OCI-LY7 (cell line): ENCODE measurements around the gene TMEM161A. TPM values are rescaled to one million over a fixed set of nuclear protein-coding genes. Genes with fewer than 3 reads are reported as not detected.
A peak's percentile ranks its signal among the peaks of the same experiment; 100 is the strongest.

Experiments used
- BruUV-seq: library from RNA; stranded (reverse); fragments of 400-500 nt; replicated peaks from 2 replicates; lab custom pipeline; 2021; lab: Mats Ljungman, UMichigan
- CTCF ChIA-PET: fragments of 300-600 bp; sonication (Branson Sonifier 250); formaldehyde crosslinking; loops from one replicate; lab custom pipeline; 2022; ENCODE audit warnings: antibody characterized with exemption; ENCODE audit not compliant: unreplicated experiment; lab: Charles Lee
- POLR2A ChIA-PET: fragments of 300-600 bp; sonication (Branson Sonifier 250); formaldehyde crosslinking; loops from one replicate; lab custom pipeline; 2022; ENCODE audit warnings: antibody characterized with exemption; lab: Charles Lee
- DNase-seq: peaks from one replicate; pipeline ENCODE4 v3.0.0-alpha.2; 2015; ENCODE audit warnings: low spot score
- H2AFZ ChIP-seq: fragments of 200-600 bp; sonication (generic), shearing (Covaris generic); 2 replicates; pipeline ENCODE4 v1.6.1; 2014; ENCODE audit warnings: mild to moderate bottlenecking, antibody characterized with exemption, low read length, moderate library complexity
- H3K27ac ChIP-seq: fragments of 200-600 bp; sonication (generic); 2 replicates; pipeline ENCODE4 v1.5.1; 2014; ENCODE audit warnings: mixed run types, low read depth, mild to moderate bottlenecking, moderate library complexity, low read length, inconsistent platforms; ENCODE audit not compliant: poor library complexity, severe bottlenecking
- H3K36me3 ChIP-seq: fragments of 200-600 bp; sonication (generic); 2 replicates; pipeline ENCODE4 v1.6.1; 2014; ENCODE audit warnings: mild to moderate bottlenecking, antibody characterized with exemption, low read length, moderate library complexity, mixed read lengths; ENCODE audit not compliant: insufficient read depth
- H3K4me1 ChIP-seq: fragments of 200-600 bp; sonication (generic); 2 replicates; pipeline ENCODE4 v1.5.1; 2014; ENCODE audit warnings: mild to moderate bottlenecking, low read length; ENCODE audit not compliant: insufficient read depth, poor library complexity, severe bottlenecking
- H3K4me2 ChIP-seq: fragments of 200-600 bp; sonication (generic); 2 replicates; pipeline ENCODE4 v1.6.1; 2014; ENCODE audit warnings: mild to moderate bottlenecking, low read length
- H3K4me3 ChIP-seq: fragments of 200-600 bp; sonication (generic); 2 replicates; pipeline ENCODE4 v1.5.1; 2014; ENCODE audit warnings: mild to moderate bottlenecking, low read depth, low read length; ENCODE audit not compliant: poor library complexity, severe bottlenecking
- H3K79me2 ChIP-seq: fragments of 200-600 bp; sonication (generic); 2 replicates; pipeline ENCODE4 v1.6.1; 2016; ENCODE audit warnings: low read depth, mild to moderate bottlenecking, low read length, moderate library complexity, mixed read lengths; ENCODE audit not compliant: insufficient read depth
- H3K9me2 ChIP-seq: fragments of 200-600 bp; sonication (generic); 2 replicates; pipeline ENCODE4 v1.6.1; 2016; ENCODE audit warnings: mild to moderate bottlenecking, low read length, mixed read lengths; ENCODE audit not compliant: insufficient read depth
- H3K9me3 ChIP-seq: fragments of 200-600 bp; sonication (generic); 2 replicates; pipeline ENCODE4 v1.6.1; 2014; ENCODE audit warnings: mild to moderate bottlenecking, mixed run types, low read length, mixed read lengths
- H4K20me1 ChIP-seq: fragments of 200-600 bp; sonication (generic); 2 replicates; pipeline ENCODE4 v1.6.1; 2014; ENCODE audit warnings: mild to moderate bottlenecking, antibody characterized with exemption, low read length, moderate library complexity, mixed read lengths; ENCODE audit not compliant: insufficient read depth
- EZH2phosphoT487 ChIP-seq: fragments of 200-600 bp; sonication (generic); IDR thresholded peaks from 2 replicates; pipeline ENCODE4 v1.6.1; 2018; ENCODE audit warnings: low read depth, borderline replicate concordance, mild to moderate bottlenecking, mixed run types, antibody characterized with exemption, low read length, moderate library complexity, mixed read lengths
- intact Hi-C: fragments of 100-400 bp; cut with micrococcal nuclease; formaldehyde crosslinking; loops from one replicate; pipeline ENCODE4 v1.10.0; 2022; ENCODE audit not compliant: unreplicated experiment
- total RNA-seq, 2 experiments: library from RNA; depleted of rRNA in 1 of 2; stranded (reverse); fragments of >200 nt in 1 of 2; shearing (Covaris generic) in 1 of 2; gene quantifications; 2 replicates each; pipeline ENCODE4 v1.2.3, GENCODE V29; 2014 to 2022
- TF ChIP-seq, protein P1 (sequence below): fragments of 200-600 bp; sonication (generic); conservative IDR thresholded peaks from 2 replicates; pipeline ENCODE4 v1.5.1; 2014; ENCODE audit warnings: mild to moderate bottlenecking, antibody characterized with exemption, low read length, moderate library complexity, mixed read lengths

The TMEM161A gene
- total RNA-seq, 2 experiments from 2014 or later = 31.2 to 40.5 TPM

DNA sequence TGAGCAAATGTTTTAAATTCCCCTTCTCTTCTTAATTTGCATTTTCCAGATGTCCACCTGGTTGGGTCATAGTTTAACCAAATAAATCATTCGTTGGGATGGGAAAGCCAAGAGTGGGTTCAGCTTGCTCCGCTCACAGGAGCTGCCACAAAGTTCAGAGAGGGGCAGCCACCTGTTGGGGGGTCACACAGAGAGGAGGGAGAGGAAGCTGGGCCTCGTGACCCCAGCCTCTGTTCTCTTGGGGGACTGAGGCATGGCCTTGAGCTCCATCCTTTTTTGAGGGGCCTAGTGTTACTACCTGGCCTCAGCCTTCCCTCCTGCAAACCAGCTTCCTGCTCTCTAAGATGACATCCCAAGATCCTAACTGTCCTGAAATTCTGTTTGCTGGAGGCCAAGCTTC is 29.3 kb upstream of the TMEM161A start:
- peaks cover 75% of the 10 kb centered on the region for H3K4me1 ChIP-seq
- ChIA-PET POLR2A (interaction anchor here (1.1 to 7.6 kb wide), 2 partner anchors 10 to 26 kb away, joined by 3 to 201 read pairs; no protein-coding TSS in a partner anchor), CTCF (interaction anchor here (1.0 kb wide), 2 partner anchors 10 to 11 kb away, joined by 3 read pairs; no protein-coding TSS in a partner anchor)
- H3K4me3 ChIP-seq = peak overlapping the region; percentile 93
- TF ChIP-seq EZH2phosphoT487 = no peak
- no peaks in the 10 kb centered on the region for H3K9me2 ChIP-seq
- H4K20me1 ChIP-seq = peaks cover 12% of the 10 kb centered on the region; the same call in 1 of the 2 replicates
- peak overlapping the region; percentile 100 for H3K4me2 ChIP-seq
- H3K36me3 ChIP-seq = peaks cover 69% of the 10 kb centered on the region
- H3K79me2 ChIP-seq = peaks cover 75% of the 10 kb centered on the region
- H3K27ac ChIP-seq = peak overlapping the region; percentile 98
- DNase-seq = no peak
- H2AFZ ChIP-seq = no peak overlapping the region
- TSS peak; percentile 70 for BruUV-seq
- no peaks in the 10 kb centered on the region for H3K9me3 ChIP-seq
- intact Hi-C loops = loop anchor here (10.0 kb wide), 2 partner anchors 497 to 643 kb away; partner anchors contain the start of genes ATP13A1, ELL and ZNF101

DNA sequence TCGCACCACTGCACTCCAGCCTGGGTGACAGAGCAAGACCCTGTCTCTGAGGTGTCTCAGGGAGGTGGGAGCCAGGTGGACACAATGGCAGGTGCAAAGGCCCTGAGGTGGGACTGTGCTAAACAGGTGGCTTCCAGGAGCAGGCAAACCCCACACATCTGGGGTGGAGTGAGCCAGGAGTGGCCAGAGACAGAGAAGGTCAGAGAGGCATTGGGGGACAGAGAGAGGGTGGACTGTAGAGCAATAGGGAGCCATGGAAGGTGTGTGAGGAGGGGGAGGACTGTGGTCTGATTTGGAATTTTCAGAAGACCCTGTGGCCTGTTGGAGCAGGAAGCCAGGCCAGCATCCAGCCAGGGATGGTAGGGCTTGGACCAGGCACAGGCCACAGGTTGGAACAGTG is 27.1 kb upstream of the TMEM161A start:
- Histone ChIP-seq H3K27ac (peak overlapping the region; percentile 98), H3K36me3 (peaks cover 79% of the 10 kb centered on the region), H3K4me3 (peak overlapping the region; percentile 93), H4K20me1 (peaks cover 12% of the 10 kb centered on the region; the same call in 1 of the 2 replicates), H2AFZ (no peak overlapping the region), H3K79me2 (peaks cover 92% of the 10 kb centered on the region), H3K4me1 (peaks cover 72% of the 10 kb centered on the region), H3K9me3 (no peaks in the 10 kb centered on the region), H3K4me2 (peak overlapping the region; percentile 100), H3K9me2 (no peaks in the 10 kb centered on the region)
- ChIA-PET CTCF (no interaction called here), POLR2A (interaction anchor here (1.3 kb wide), 1 partner anchor 10 kb away, joined by 4 read pairs; no protein-coding TSS in a partner anchor)
- intact Hi-C loops = loop anchor here (10.0 kb wide), 2 partner anchors 499 to 641 kb away; partner anchors contain the start of genes ATP13A1, ELL and ZNF101
- TF ChIP-seq EZH2phosphoT487 = no peak
- DNase-seq = no peak
- BruUV-seq = no TSS peak

DNA sequence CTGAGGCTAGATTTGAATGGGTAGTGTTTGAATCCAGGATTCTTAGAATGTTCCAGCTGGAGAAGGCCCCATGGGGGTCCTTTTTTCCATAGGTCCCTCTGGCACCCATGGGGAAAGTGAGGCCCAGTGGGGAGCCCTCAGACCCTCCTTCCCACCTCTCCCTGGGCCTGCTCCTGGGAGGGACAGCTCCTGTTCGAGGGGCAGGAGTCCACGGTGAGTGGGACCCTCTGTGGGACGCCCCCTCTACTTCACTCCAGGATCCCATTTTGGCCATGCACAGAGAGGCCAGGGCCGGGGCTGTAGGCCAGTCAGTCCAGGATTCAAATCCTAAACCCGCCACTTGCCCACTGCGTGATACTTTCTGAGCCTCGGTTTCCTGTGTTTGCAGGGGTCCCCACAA is 24.2 kb upstream of the TMEM161A start:
- POLR2A ChIA-PET = interaction anchor here (1.7 kb wide), 1 partner anchor 14 kb away, joined by 4 read pairs; no protein-coding TSS in a partner anchor

More for the DNA sequence above, 24.2 kb upstream of the TMEM161A start:
- TF ChIP-seq, protein P1, sequence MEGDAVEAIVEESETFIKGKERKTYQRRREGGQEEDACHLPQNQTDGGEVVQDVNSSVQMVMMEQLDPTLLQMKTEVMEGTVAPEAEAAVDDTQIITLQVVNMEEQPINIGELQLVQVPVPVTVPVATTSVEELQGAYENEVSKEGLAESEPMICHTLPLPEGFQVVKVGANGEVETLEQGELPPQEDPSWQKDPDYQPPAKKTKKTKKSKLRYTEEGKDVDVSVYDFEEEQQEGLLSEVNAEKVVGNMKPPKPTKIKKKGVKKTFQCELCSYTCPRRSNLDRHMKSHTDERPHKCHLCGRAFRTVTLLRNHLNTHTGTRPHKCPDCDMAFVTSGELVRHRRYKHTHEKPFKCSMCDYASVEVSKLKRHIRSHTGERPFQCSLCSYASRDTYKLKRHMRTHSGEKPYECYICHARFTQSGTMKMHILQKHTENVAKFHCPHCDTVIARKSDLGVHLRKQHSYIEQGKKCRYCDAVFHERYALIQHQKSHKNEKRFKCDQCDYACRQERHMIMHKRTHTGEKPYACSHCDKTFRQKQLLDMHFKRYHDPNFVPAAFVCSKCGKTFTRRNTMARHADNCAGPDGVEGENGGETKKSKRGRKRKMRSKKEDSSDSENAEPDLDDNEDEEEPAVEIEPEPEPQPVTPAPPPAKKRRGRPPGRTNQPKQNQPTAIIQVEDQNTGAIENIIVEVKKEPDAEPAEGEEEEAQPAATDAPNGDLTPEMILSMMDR = no peak
- TF ChIP-seq EZH2phosphoT487 = no peak
- H3K4me2 ChIP-seq = peak overlapping the region; percentile 100
- DNase-seq = no peak
- H2AFZ ChIP-seq = no peak overlapping the region
- BruUV-seq = no TSS peak
- H3K79me2 ChIP-seq = peaks cover 83% of the 10 kb centered on the region
- H3K36me3 ChIP-seq = peaks cover 71% of the 10 kb centered on the region
- CTCF ChIA-PET = no interaction called here
- intact Hi-C loops = loop anchor here (10.0 kb wide), 2 partner anchors 502 to 638 kb away; partner anchors contain the start of genes ATP13A1, ELL and ZNF101
- H3K27ac ChIP-seq = peak overlapping the region; percentile 98
- H3K9me2 ChIP-seq = no peaks in the 10 kb centered on the region
- H3K4me3 ChIP-seq = peak overlapping the region; percentile 93
- no peaks in the 10 kb centered on the region for H3K9me3 ChIP-seq
- H3K4me1 ChIP-seq = peaks cover 96% of the 10 kb centered on the region
- 0 out of 2 replicates have a peak, but pooled peaks cover 4% of the 10 kb centered on the region for H4K20me1 ChIP-seq
